OCI-LY7 (cell line): ENCODE results near the gene LRIG1. TPM values are rescaled to one million over a fixed set of nuclear protein-coding genes. Genes with fewer than 3 reads are reported as not detected.

Experiments used
- BruUV-seq: library from RNA; stranded (reverse); fragments of 400-500 nt; replicated peaks from 2 replicates; lab custom pipeline; 2021; lab: Mats Ljungman, UMichigan
- CTCF ChIA-PET: fragments of 300-600 bp; sonication (Branson Sonifier 250); formaldehyde crosslinking; loops from one replicate; lab custom pipeline; 2022; ENCODE audit warnings: antibody characterized with exemption; ENCODE audit not compliant: unreplicated experiment; lab: Charles Lee
- POLR2A ChIA-PET: fragments of 300-600 bp; sonication (Branson Sonifier 250); formaldehyde crosslinking; loops from one replicate; lab custom pipeline; 2022; ENCODE audit warnings: antibody characterized with exemption; lab: Charles Lee
- DNase-seq: peaks from one replicate; pipeline ENCODE4 v3.0.0-alpha.2; 2015; ENCODE audit warnings: low spot score
- H2AFZ ChIP-seq: fragments of 200-600 bp; sonication (generic), shearing (Covaris generic); 2 replicates; pipeline ENCODE4 v1.6.1; 2014; ENCODE audit warnings: mild to moderate bottlenecking, antibody characterized with exemption, low read length, moderate library complexity
- H3K27ac ChIP-seq: fragments of 200-600 bp; sonication (generic); 2 replicates; pipeline ENCODE4 v1.5.1; 2014; ENCODE audit warnings: mixed run types, low read depth, mild to moderate bottlenecking, moderate library complexity, low read length, inconsistent platforms; ENCODE audit not compliant: poor library complexity, severe bottlenecking
- H3K36me3 ChIP-seq: fragments of 200-600 bp; sonication (generic); 2 replicates; pipeline ENCODE4 v1.6.1; 2014; ENCODE audit warnings: mild to moderate bottlenecking, antibody characterized with exemption, low read length, moderate library complexity, mixed read lengths; ENCODE audit not compliant: insufficient read depth
- H3K4me1 ChIP-seq: fragments of 200-600 bp; sonication (generic); 2 replicates; pipeline ENCODE4 v1.5.1; 2014; ENCODE audit warnings: mild to moderate bottlenecking, low read length; ENCODE audit not compliant: insufficient read depth, poor library complexity, severe bottlenecking
- H3K4me2 ChIP-seq: fragments of 200-600 bp; sonication (generic); 2 replicates; pipeline ENCODE4 v1.6.1; 2014; ENCODE audit warnings: mild to moderate bottlenecking, low read length
- H3K4me3 ChIP-seq: fragments of 200-600 bp; sonication (generic); 2 replicates; pipeline ENCODE4 v1.5.1; 2014; ENCODE audit warnings: mild to moderate bottlenecking, low read depth, low read length; ENCODE audit not compliant: poor library complexity, severe bottlenecking
- H3K79me2 ChIP-seq: fragments of 200-600 bp; sonication (generic); 2 replicates; pipeline ENCODE4 v1.6.1; 2016; ENCODE audit warnings: low read depth, mild to moderate bottlenecking, low read length, moderate library complexity, mixed read lengths; ENCODE audit not compliant: insufficient read depth
- H3K9me2 ChIP-seq: fragments of 200-600 bp; sonication (generic); 2 replicates; pipeline ENCODE4 v1.6.1; 2016; ENCODE audit warnings: mild to moderate bottlenecking, low read length, mixed read lengths; ENCODE audit not compliant: insufficient read depth
- H3K9me3 ChIP-seq: fragments of 200-600 bp; sonication (generic); 2 replicates; pipeline ENCODE4 v1.6.1; 2014; ENCODE audit warnings: mild to moderate bottlenecking, mixed run types, low read length, mixed read lengths
- H4K20me1 ChIP-seq: fragments of 200-600 bp; sonication (generic); 2 replicates; pipeline ENCODE4 v1.6.1; 2014; ENCODE audit warnings: mild to moderate bottlenecking, antibody characterized with exemption, low read length, moderate library complexity, mixed read lengths; ENCODE audit not compliant: insufficient read depth
- CTCF ChIP-seq: fragments of 200-600 bp; sonication (generic); conservative IDR thresholded peaks from 2 replicates; pipeline ENCODE4 v1.5.1; 2014; ENCODE audit warnings: mild to moderate bottlenecking, antibody characterized with exemption, low read length, moderate library complexity, mixed read lengths
- EZH2phosphoT487 ChIP-seq: fragments of 200-600 bp; sonication (generic); IDR thresholded peaks from 2 replicates; pipeline ENCODE4 v1.6.1; 2018; ENCODE audit warnings: low read depth, borderline replicate concordance, mild to moderate bottlenecking, mixed run types, antibody characterized with exemption, low read length, moderate library complexity, mixed read lengths
- intact Hi-C: fragments of 100-400 bp; cut with micrococcal nuclease; formaldehyde crosslinking; loops from one replicate; pipeline ENCODE4 v1.10.0; 2022; ENCODE audit not compliant: unreplicated experiment
- total RNA-seq, 2 experiments: library from RNA; depleted of rRNA in 1 of 2; stranded (reverse); fragments of >200 nt in 1 of 2; shearing (Covaris generic) in 1 of 2; gene quantifications; 2 replicates each; pipeline ENCODE4 v1.2.3, GENCODE V29; 2014 to 2022

The LRIG1 gene
- total RNA-seq, 2 experiments from 2014 or later: 84.2 to 115 TPM

DNA sequence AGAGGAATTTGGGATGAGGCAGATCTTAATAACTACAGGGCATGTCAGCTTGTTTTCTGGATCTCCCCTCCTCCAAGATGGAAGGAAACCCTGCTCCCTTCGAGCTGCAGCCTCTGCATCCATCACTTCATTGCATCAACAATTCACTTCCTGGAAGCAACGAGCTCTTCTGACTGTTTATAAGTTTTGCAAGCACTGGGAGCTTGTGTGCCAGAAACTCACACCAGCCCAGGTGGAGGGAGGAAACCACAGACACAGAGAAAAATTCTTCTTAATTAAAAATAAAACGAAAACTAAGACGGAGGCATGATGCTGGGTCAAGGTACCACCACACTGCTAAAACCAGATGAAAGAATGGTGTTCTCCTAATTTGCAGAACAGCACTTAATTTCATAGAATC lies 10.6 kb downstream of the LRIG1 start:
- H3K4me1 ChIP-seq: peaks cover 99% of the 10 kb centered on the region
- H3K36me3 ChIP-seq: peaks cover 33% of the 10 kb centered on the region
- intact Hi-C loops: loop anchor here (1.0 to 10.0 kb wide), 2 partner anchors 8 to 1195 kb away; no protein-coding TSS in a partner anchor
- ChIA-PET CTCF (interaction anchor here (1.2 to 2.3 kb wide), 2 partner anchors 17 to 82 kb away, joined by 5 to 7 read pairs; no protein-coding TSS in a partner anchor), POLR2A (interaction anchor here (0.7 to 9.0 kb wide), 13 partner anchors 9 to 558 kb away, joined by 3 to 100 read pairs (median 6); partner anchors contain the start of gene LRIG1)
- peaks cover 2% of the 10 kb centered on the region; the same call in 1 of the 2 replicates for H3K9me3 ChIP-seq
- H3K4me2 ChIP-seq: peak overlapping the region; percentile 92
- no peak overlapping the region for H2AFZ ChIP-seq
- H3K4me3 ChIP-seq: peak overlapping the region; percentile 98
- TF ChIP-seq CTCF (no peak), EZH2phosphoT487 (no peak)
- H3K27ac ChIP-seq: peak overlapping the region; percentile 97
- BruUV-seq: no TSS peak
- peaks cover 23% of the 10 kb centered on the region; the same call in 1 of the 2 replicates for H4K20me1 ChIP-seq
- H3K79me2 ChIP-seq: peaks cover 100% of the 10 kb centered on the region
- H3K9me2 ChIP-seq: no peaks in the 10 kb centered on the region
- peak; percentile 83 for DNase-seq

- TF ChIP-seq EZH2phosphoT487 (no peak), CTCF (peak; percentile 29; the same call in 1 of the 2 replicates)
- Histone ChIP-seq H3K36me3 (peaks cover 40% of the 10 kb centered on the region), H3K4me3 (peak overlapping the region; percentile 98), H3K27ac (peak overlapping the region; percentile 97), H3K9me3 (peaks cover 4% of the 10 kb centered on the region; the same call in 1 of the 2 replicates), H4K20me1 (peaks cover 24% of the 10 kb centered on the region; the same call in 1 of the 2 replicates), H3K4me2 (peak overlapping the region; percentile 92), H3K9me2 (no peaks in the 10 kb centered on the region), H2AFZ (no peak overlapping the region), H3K4me1 (peaks cover 99% of the 10 kb centered on the region), H3K79me2 (peaks cover 100% of the 10 kb centered on the region)
- ChIA-PET POLR2A (interaction anchor here (0.7 to 9.0 kb wide), 6 partner anchors 8 to 558 kb away, joined by 5 to 100 read pairs (median 28); partner anchors contain the start of gene LRIG1), CTCF (interaction anchor here (1.2 to 2.3 kb wide), 2 partner anchors 16 to 82 kb away, joined by 5 to 7 read pairs; no protein-coding TSS in a partner anchor)
- DNase-seq: peak; percentile 47
- BruUV-seq: no TSS peak
- intact Hi-C loops: no loop called here
These were observed 11.2 kb downstream of the LRIG1 start for GRCh38 chr3:66489581-66489980.

- Histone ChIP-seq H3K9me2 (no peaks in the 10 kb centered on the region), H3K79me2 (peaks cover 100% of the 10 kb centered on the region), H3K9me3 (peaks cover 4% of the 10 kb centered on the region; the same call in 1 of the 2 replicates), H3K36me3 (peaks cover 41% of the 10 kb centered on the region), H3K4me2 (peak overlapping the region; percentile 92), H2AFZ (no peak overlapping the region), H3K4me1 (peaks cover 99% of the 10 kb centered on the region), H4K20me1 (peaks cover 26% of the 10 kb centered on the region; the same call in 1 of the 2 replicates), H3K27ac (peak overlapping the region; percentile 97), H3K4me3 (peak overlapping the region; percentile 98)
- intact Hi-C loops: no loop called here
- BruUV-seq: no TSS peak
- CTCF ChIA-PET: interaction anchor here (1.2 kb wide), 1 partner anchor 16 kb away, joined by 5 read pairs; no protein-coding TSS in a partner anchor
- no peak for DNase-seq
- POLR2A ChIA-PET: interaction anchor here (0.8 to 9.0 kb wide), 4 partner anchors 8 to 20 kb away, joined by 3 to 100 read pairs (median 54); no protein-coding TSS in a partner anchor
- TF ChIP-seq CTCF (no peak), EZH2phosphoT487 (no peak)
These were observed 11.7 kb downstream of the LRIG1 start for GRCh38 chr3:66489115-66489514.
